Karpas-422 (cell line): ENCODE measurements around the gene PCMTD2. TPM values are rescaled to one million over a fixed set of nuclear protein-coding genes. Genes with fewer than 3 reads are reported as not detected.
A peak's percentile ranks its signal among the peaks of the same experiment; 100 is the strongest.

Experiments
- DNase-seq: peaks from one replicate; pipeline ENCODE4 v3.0.0-alpha.2; 2015
- H2AFZ ChIP-seq: fragments of 200-600 bp; sonication (generic); 2 replicates; pipeline ENCODE4 v1.6.1; 2014; ENCODE audit warnings: antibody characterized with exemption, low read length, mixed read lengths
- H3K27ac ChIP-seq: fragments of 200-600 bp; sonication (generic); 2 replicates; pipeline ENCODE4 v1.5.1; 2014; ENCODE audit warnings: mild to moderate bottlenecking, low read length, moderate library complexity
- H3K27me3 ChIP-seq: fragments of 200-600 bp; sonication (generic); 2 replicates; pipeline ENCODE4 v1.6.1; 2014; ENCODE audit warnings: low read length, mixed read lengths
- H3K36me3 ChIP-seq: fragments of 200-600 bp; sonication (generic); 2 replicates; pipeline ENCODE4 v1.6.1; 2014; ENCODE audit warnings: low read length, mixed read lengths; ENCODE audit not compliant: insufficient read depth
- H3K4me1 ChIP-seq: fragments of 200-600 bp; sonication (generic); 2 replicates; pipeline ENCODE4 v1.6.1; 2014; ENCODE audit warnings: mild to moderate bottlenecking, low read length, mixed read lengths
- H3K4me2 ChIP-seq: fragments of 200-600 bp; sonication (generic); 2 replicates; pipeline ENCODE4 v1.6.1; 2014; ENCODE audit warnings: low read length, low read depth, mild to moderate bottlenecking; ENCODE audit not compliant: poor library complexity, severe bottlenecking
- H3K4me3 ChIP-seq: fragments of 200-600 bp; sonication (generic); 2 replicates; pipeline ENCODE4 v1.5.1; 2014; ENCODE audit warnings: mild to moderate bottlenecking, antibody characterized with exemption, low read length, mixed read lengths
- H3K79me2 ChIP-seq: fragments of 200-600 bp; sonication (generic); 2 replicates; pipeline ENCODE4 v1.6.1; 2014; ENCODE audit warnings: mild to moderate bottlenecking, low read length, mixed read lengths
- H3K9ac ChIP-seq: fragments of 200-600 bp; sonication (generic); 2 replicates; pipeline ENCODE4 v1.6.0; 2014; ENCODE audit warnings: low read length
- H3K9me2 ChIP-seq: fragments of 200-600 bp; sonication (generic), shearing (Covaris generic); replicated peaks from 2 replicates; pipeline ENCODE4 v1.6.0; 2014; ENCODE audit warnings: mild to moderate bottlenecking, low read length, moderate library complexity; ENCODE audit not compliant: insufficient read depth
- H3K9me3 ChIP-seq: fragments of 300-700, 200-600 bp; sonication (generic); 2 replicates; pipeline ENCODE4 v1.6.1; 2014; ENCODE audit warnings: low read length, mixed read lengths
- H4K20me1 ChIP-seq: fragments of 200-600 bp; sonication (generic); 2 replicates; pipeline ENCODE4 v1.6.1; 2014; ENCODE audit warnings: mild to moderate bottlenecking, antibody characterized with exemption, low read length, low read depth; ENCODE audit not compliant: insufficient read depth
- total RNA-seq: library from RNA; depleted of rRNA; stranded (reverse); fragments of >200 nt; shearing (Covaris generic); gene quantifications from 2 replicates; pipeline ENCODE4 v1.2.3, GENCODE V29; 2014; ENCODE audit warnings: low replicate concordance

The PCMTD2 gene
- total RNA-seq, 1 experiment from 2014 or later: 92.7 TPM

- H3K4me2 ChIP-seq: no peak overlapping the region
- H3K9me2 ChIP-seq: no peaks in the 10 kb centered on the region
- no peak overlapping the region for H3K27ac ChIP-seq
- no peak overlapping the region for H3K4me3 ChIP-seq
- no peaks in the 10 kb centered on the region for H3K79me2 ChIP-seq
- no peaks in the 10 kb centered on the region for H3K27me3 ChIP-seq
- no peaks in the 10 kb centered on the region for H4K20me1 ChIP-seq
- no peaks in the 10 kb centered on the region for H3K36me3 ChIP-seq
- DNase-seq: no peak
- no peak overlapping the region for H3K9ac ChIP-seq
- no peaks in the 10 kb centered on the region for H3K9me3 ChIP-seq
- no peak overlapping the region for H2AFZ ChIP-seq
- no peaks in the 10 kb centered on the region for H3K4me1 ChIP-seq
Observed at GRCh38 chr20:64220891-64221527, 34.5 kb upstream of the PCMTD2 start.

- no peaks in the 10 kb centered on the region for H3K79me2 ChIP-seq
- H3K4me2 ChIP-seq: no peak overlapping the region
- no peak overlapping the region for H3K27ac ChIP-seq
Observed at GRCh38 chr20:64222291-64222735, 33.2 kb upstream of the PCMTD2 start.

DNA sequence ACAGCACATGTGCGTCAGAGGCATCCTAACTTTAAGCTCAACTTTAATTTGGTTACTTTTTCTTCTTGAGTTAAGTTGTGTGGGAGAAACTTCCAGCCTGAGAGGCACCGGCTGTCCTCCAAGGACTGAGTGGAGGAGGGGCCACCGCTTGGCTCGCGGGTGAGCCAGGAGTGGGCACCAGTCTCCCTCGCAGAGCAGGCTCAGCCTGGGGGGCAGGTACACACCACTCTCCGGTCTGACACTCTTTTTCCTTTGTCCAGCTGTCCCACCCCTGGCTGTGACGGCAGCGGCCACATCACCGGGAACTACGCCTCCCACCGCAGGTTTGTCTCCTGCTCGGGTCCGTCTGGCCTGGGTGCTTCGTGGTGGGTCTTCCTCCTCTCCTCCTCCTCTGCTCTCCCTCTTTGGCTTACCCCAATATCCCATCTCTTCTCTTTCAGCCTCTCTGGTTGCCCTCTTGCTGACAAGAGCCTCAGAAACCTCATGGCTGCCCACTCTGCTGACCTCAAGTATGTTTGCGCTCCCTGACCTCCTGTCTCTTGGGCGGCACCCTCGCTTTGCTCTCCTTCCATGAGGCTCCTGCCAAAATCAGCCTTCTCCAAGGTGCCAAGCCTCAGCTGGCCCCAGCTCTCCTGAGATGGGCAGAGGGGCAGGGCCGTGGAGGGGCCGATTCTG lies 32.6 kb upstream of the PCMTD2 start:
- Histone ChIP-seq H3K9me3 (no peaks in the 10 kb centered on the region), H3K4me2 (no peak overlapping the region), H4K20me1 (no peaks in the 10 kb centered on the region), H3K4me1 (no peaks in the 10 kb centered on the region), H3K27me3 (no peaks in the 10 kb centered on the region), H3K27ac (no peak overlapping the region), H3K9me2 (no peaks in the 10 kb centered on the region), H3K79me2 (no peaks in the 10 kb centered on the region), H3K9ac (no peak overlapping the region), H3K4me3 (no peak overlapping the region), H2AFZ (no peak overlapping the region), H3K36me3 (no peaks in the 10 kb centered on the region)
- no peak for DNase-seq

More at GRCh38 chr20:64222291-64222735, 33.2 kb upstream of the PCMTD2 start:
- Histone ChIP-seq H3K27me3 (no peaks in the 10 kb centered on the region), H3K9me3 (no peaks in the 10 kb centered on the region), H4K20me1 (no peaks in the 10 kb centered on the region), H3K4me3 (no peak overlapping the region), H3K9ac (no peak overlapping the region), H3K36me3 (no peaks in the 10 kb centered on the region), H3K4me1 (no peaks in the 10 kb centered on the region), H3K9me2 (no peaks in the 10 kb centered on the region), H2AFZ (no peak overlapping the region)
- DNase-seq: no peak

GRCh38 chr20:64223526-64224067 lies 32.0 kb upstream of the PCMTD2 start:
- no peaks in the 10 kb centered on the region for H3K9me3 ChIP-seq
- no peak overlapping the region for H3K27ac ChIP-seq
- H3K9ac ChIP-seq: no peak overlapping the region
- no peak overlapping the region for H3K4me3 ChIP-seq
- H3K9me2 ChIP-seq: no peaks in the 10 kb centered on the region
- DNase-seq: peak; percentile 70
- no peaks in the 10 kb centered on the region for H3K27me3 ChIP-seq
- no peaks in the 10 kb centered on the region for H3K79me2 ChIP-seq
- H3K36me3 ChIP-seq: no peaks in the 10 kb centered on the region
- no peak overlapping the region for H3K4me2 ChIP-seq
- no peak overlapping the region for H2AFZ ChIP-seq
- no peaks in the 10 kb centered on the region for H4K20me1 ChIP-seq
- H3K4me1 ChIP-seq: no peaks in the 10 kb centered on the region

- Histone ChIP-seq H3K9me3 (no peaks in the 10 kb centered on the region), H3K27me3 (no peaks in the 10 kb centered on the region), H3K27ac (no peak overlapping the region), H3K9ac (no peak overlapping the region), H3K36me3 (no peaks in the 10 kb centered on the region), H4K20me1 (no peaks in the 10 kb centered on the region), H3K79me2 (no peaks in the 10 kb centered on the region), H3K9me2 (no peaks in the 10 kb centered on the region), H2AFZ (no peak overlapping the region), H3K4me3 (no peak overlapping the region), H3K4me2 (no peak overlapping the region), H3K4me1 (no peaks in the 10 kb centered on the region)
- DNase-seq: no peak
Observed at GRCh38 chr20:64224351-64225170, 31.0 kb upstream of the PCMTD2 start.

GRCh38 chr20:64225171-64225595 lies 30.4 kb upstream of the PCMTD2 start:
- H3K4me3 ChIP-seq: no peak overlapping the region
- DNase-seq: no peak
- H3K9me3 ChIP-seq: no peaks in the 10 kb centered on the region
- H3K9me2 ChIP-seq: no peaks in the 10 kb centered on the region
- no peaks in the 10 kb centered on the region for H3K36me3 ChIP-seq
- no peak overlapping the region for H3K9ac ChIP-seq
- H3K4me2 ChIP-seq: no peak overlapping the region
- H4K20me1 ChIP-seq: no peaks in the 10 kb centered on the region
- no peaks in the 10 kb centered on the region for H3K79me2 ChIP-seq
- no peaks in the 10 kb centered on the region for H3K4me1 ChIP-seq
- H2AFZ ChIP-seq: no peak overlapping the region
- no peak overlapping the region for H3K27ac ChIP-seq
- H3K27me3 ChIP-seq: no peaks in the 10 kb centered on the region

GRCh38 chr20:64225828-64226598 lies 29.5 kb upstream of the PCMTD2 start:
- Histone ChIP-seq H3K4me2 (no peak overlapping the region), H3K9ac (no peak overlapping the region), H4K20me1 (no peaks in the 10 kb centered on the region), H3K27ac (no peak overlapping the region), H3K9me3 (no peaks in the 10 kb centered on the region), H3K4me1 (no peaks in the 10 kb centered on the region), H3K36me3 (no peaks in the 10 kb centered on the region), H3K79me2 (no peaks in the 10 kb centered on the region), H3K9me2 (no peaks in the 10 kb centered on the region), H3K27me3 (no peaks in the 10 kb centered on the region), H3K4me3 (no peak overlapping the region), H2AFZ (no peak overlapping the region)
- DNase-seq: no peak
